Measurements from ENCODE around the gene WNT2B. TPM values are rescaled to one million over a fixed set of nuclear protein-coding genes. Genes with fewer than 3 reads are reported as not detected.

The WNT2B gene
- total and polyA plus RNA-seq, 12 donors, result 0.46 to 3.3 (median 2.2) TPM

- intact Hi-C loops (cut with DNase I), result no loop called here
- ATAC-seq (no peak), DNase-seq (no peak)
- H3K36me3 ChIP-seq, result peaks cover 0 to 5% (median 0%) of the 10 kb centered on the region in 9 donors
- no peak overlapping the region for H3K4me3 ChIP-seq
- H3K9me3 ChIP-seq, result no peaks in the 10 kb centered on the region
- H3K27ac ChIP-seq, result no peak overlapping the region
- no peak for TF ChIP-seq CTCF (IDR thresholded peaks at IDR 0.05)
- WGBS, 2 donors, result 96 to 98% methylated on average over 12 of the region's 12 CpGs
- H3K4me1 ChIP-seq, result peaks cover 0 to 37% (median 8%) of the 10 kb centered on the region in 9 donors
- H3K27me3 ChIP-seq, result peaks cover 0 to 5% (median 0%) of the 10 kb centered on the region in 7 donors
These were observed 6.1 kb downstream of the WNT2B start for GRCh38 chr1:112514901-112515300.

- peaks cover 0 to 43% (median 8%) of the 10 kb centered on the region in 9 donors for H3K4me1 ChIP-seq
- no peak overlapping the region for H3K4me3 ChIP-seq
- 82 to 91% methylated on average over 2 of the region's 2 CpGs for WGBS, 2 donors
- TF ChIP-seq CTCF (IDR thresholded peaks at IDR 0.05), result no peak
- DNase-seq, result no peak
- H3K27me3 ChIP-seq, result no peaks in the 10 kb centered on the region
- intact Hi-C loops (cut with DNase I), result no loop called here
- H3K9me3 ChIP-seq, result no peaks in the 10 kb centered on the region
- peaks cover 0 to 5% (median 0%) of the 10 kb centered on the region in 9 donors for H3K36me3 ChIP-seq
- peak in 3 of 8 donors; percentile 27 to 58 (median 53) for ATAC-seq
- no peak overlapping the region for H3K27ac ChIP-seq
These were observed 6.7 kb downstream of the WNT2B start for GRCh38 chr1:112515311-112516009.

- Histone ChIP-seq H3K4me3 (no peak overlapping the region), H3K4me1 (peaks cover 0 to 44% (median 8%) of the 10 kb centered on the region in 9 donors), H3K9me3 (no peaks in the 10 kb centered on the region), H3K36me3 (peaks cover 0 to 5% (median 0%) of the 10 kb centered on the region in 9 donors), H3K27ac (no peak overlapping the region), H3K27me3 (no peaks in the 10 kb centered on the region)
- WGBS, 2 donors, result 96 to 97% methylated on average over 14 of the region's 14 CpGs
- intact Hi-C loops (cut with DNase I), result no loop called here
- DNase-seq (no peak), ATAC-seq (no peak)
- TF ChIP-seq CTCF (IDR thresholded peaks at IDR 0.05), result no peak
These were observed 7.4 kb downstream of the WNT2B start for GRCh38 chr1:112516141-112516540.

GRCh38 chr1:112517231-112517630 lies 8.5 kb downstream of the WNT2B start:
- H3K27ac ChIP-seq, result peak overlapping the region in 3 of 10 donors; percentile 44 to 68 (median 64)
- no peak overlapping the region for H3K4me3 ChIP-seq
- TF ChIP-seq CTCF (IDR thresholded peaks at IDR 0.05), result no peak
- DNase-seq, result no peak
- peak in 1 of 8 donors; percentile 36 for ATAC-seq
- peaks cover 0 to 49% (median 8%) of the 10 kb centered on the region in 9 donors for H3K4me1 ChIP-seq
- intact Hi-C loops (cut with DNase I), result no loop called here
- no peaks in the 10 kb centered on the region for H3K27me3 ChIP-seq
- 94 to 97% methylated on average over 9 of the region's 9 CpGs for WGBS, 2 donors
- peaks cover 0 to 8% (median 0%) of the 10 kb centered on the region in 9 donors for H3K36me3 ChIP-seq
- H3K9me3 ChIP-seq, result no peaks in the 10 kb centered on the region
